Measurements from ENCODE around the gene ADAMTS3.

Gene ADAMTS3

GRCh38 chr4:72286910-72287309, 282.1 kb downstream of the ADAMTS3 start:
- Histone ChIP-seq H3K27me3 (replicated peaks) (no peaks in the 10 kb centered on the region), H3K4me3 (ENCODE audit: low read depth, low read length) (no peak overlapping the region), H3K27ac (no peak overlapping the region), H3K36me3 (replicated peaks) (no peaks in the 10 kb centered on the region)
- no peak for DNase-seq
- TF ChIP-seq CTCF (IDR thresholded peaks at IDR 0.05; ENCODE audit: low read depth, low read length, missing control alignments): no peak
- in situ Hi-C loops (cut with HindIII; ENCODE audit: low pct_ligation_motif_present, low sequenced_read_pairs): no loop called here

- Histone ChIP-seq H3K36me3 (replicated peaks) (no peaks in the 10 kb centered on the region), H3K4me3 (ENCODE audit: low read depth, low read length) (no peak overlapping the region), H3K27ac (no peak overlapping the region), H3K27me3 (replicated peaks) (no peaks in the 10 kb centered on the region)
- TF ChIP-seq CTCF (IDR thresholded peaks at IDR 0.05; ENCODE audit: low read depth, low read length, missing control alignments): no peak
- in situ Hi-C loops (cut with HindIII; ENCODE audit: low pct_ligation_motif_present, low sequenced_read_pairs): no loop called here
- no peak for DNase-seq
Measured at GRCh38 chr4:72286185-72286584, 282.8 kb downstream of the ADAMTS3 start.

GRCh38 chr4:72283357-72283756, 285.7 kb downstream of the ADAMTS3 start:
- H3K4me3 ChIP-seq (ENCODE audit: low read depth, low read length): no peak overlapping the region
- TF ChIP-seq CTCF (IDR thresholded peaks at IDR 0.05; ENCODE audit: low read depth, low read length, missing control alignments): peak; percentile 34
- in situ Hi-C loops (cut with HindIII; ENCODE audit: low pct_ligation_motif_present, low sequenced_read_pairs): no loop called here

GRCh38 chr4:72280252-72280651, 288.8 kb downstream of the ADAMTS3 start:
- no peak for TF ChIP-seq CTCF (IDR thresholded peaks at IDR 0.05; ENCODE audit: low read depth, low read length, missing control alignments)
- Histone ChIP-seq H3K36me3 (replicated peaks) (no peaks in the 10 kb centered on the region), H3K27ac (no peak overlapping the region), H3K27me3 (replicated peaks) (no peaks in the 10 kb centered on the region), H3K4me3 (ENCODE audit: low read depth, low read length) (no peak overlapping the region)
- no peak for DNase-seq
- in situ Hi-C loops (cut with HindIII; ENCODE audit: low pct_ligation_motif_present, low sequenced_read_pairs): no loop called here

More at GRCh38 chr4:72283357-72283756, 285.7 kb downstream of the ADAMTS3 start:
- no peak for DNase-seq
- H3K36me3 ChIP-seq (replicated peaks): no peaks in the 10 kb centered on the region
- H3K27ac ChIP-seq: no peak overlapping the region
- H3K27me3 ChIP-seq (replicated peaks): no peaks in the 10 kb centered on the region

GRCh38 chr4:72275381-72275780, 293.6 kb downstream of the ADAMTS3 start:
- in situ Hi-C loops (cut with HindIII; ENCODE audit: low pct_ligation_motif_present, low sequenced_read_pairs): no loop called here
- H3K27me3 ChIP-seq (replicated peaks): no peaks in the 10 kb centered on the region
- no peak for DNase-seq
- no peak overlapping the region for H3K27ac ChIP-seq
- H3K36me3 ChIP-seq (replicated peaks): no peaks in the 10 kb centered on the region
- H3K4me3 ChIP-seq (ENCODE audit: low read depth, low read length): no peak overlapping the region
- no peak for TF ChIP-seq CTCF (IDR thresholded peaks at IDR 0.05; ENCODE audit: low read depth, low read length, missing control alignments)

GRCh38 chr4:72274251-72274650, 294.8 kb downstream of the ADAMTS3 start:
- in situ Hi-C loops (cut with HindIII; ENCODE audit: low pct_ligation_motif_present, low sequenced_read_pairs): no loop called here
- H3K36me3 ChIP-seq (replicated peaks): no peaks in the 10 kb centered on the region
- H3K27ac ChIP-seq: no peak overlapping the region
- TF ChIP-seq CTCF (IDR thresholded peaks at IDR 0.05; ENCODE audit: low read depth, low read length, missing control alignments): no peak
- H3K27me3 ChIP-seq (replicated peaks): no peaks in the 10 kb centered on the region
- H3K4me3 ChIP-seq (ENCODE audit: low read depth, low read length): no peak overlapping the region
- no peak for DNase-seq
